Activated CD4-positive, alpha-beta T cell treated with anti-CD3 and anti-CD28 coated beads for 4 hours (primary cell): Measurements from ENCODE around the gene ZBTB7C.

ENCODE experiments used
- DNase-seq, 2 donors: peaks; one replicate each; pipeline ENCODE4 v3.0.0-alpha.2; 2020

The ZBTB7C gene

GRCh38 chr18:48244530-48244929 is 164.7 kb downstream of the ZBTB7C start:
- no peak for DNase-seq

GRCh38 chr18:48238636-48239035 is 170.5 kb downstream of the ZBTB7C start:
- DNase-seq: no peak

- DNase-seq: no peak
These were observed 171.0 kb downstream of the ZBTB7C start for GRCh38 chr18:48238206-48238605.

GRCh38 chr18:48236822-48237221 is 172.4 kb downstream of the ZBTB7C start:
- no peak for DNase-seq

- no peak for DNase-seq
These were observed 178.6 kb downstream of the ZBTB7C start for GRCh38 chr18:48230467-48231113.

- no peak for DNase-seq
These were observed 179.6 kb downstream of the ZBTB7C start for GRCh38 chr18:48229552-48229981.

- DNase-seq: no peak
These were observed 180.3 kb downstream of the ZBTB7C start for GRCh38 chr18:48228841-48229240.

GRCh38 chr18:48228301-48228715 is 180.9 kb downstream of the ZBTB7C start:
- no peak for DNase-seq

GRCh38 chr18:48227206-48227605 is 182.0 kb downstream of the ZBTB7C start:
- DNase-seq: no peak

GRCh38 chr18:48226401-48226800 is 182.8 kb downstream of the ZBTB7C start:
- DNase-seq: no peak

- DNase-seq: no peak
These were observed 187.1 kb downstream of the ZBTB7C start for GRCh38 chr18:48222118-48222517.

GRCh38 chr18:48219810-48220499 is 189.2 kb downstream of the ZBTB7C start:
- DNase-seq: no peak

GRCh38 chr18:48219037-48219809 is 190.0 kb downstream of the ZBTB7C start:
- no peak for DNase-seq

- no peak for DNase-seq
These were observed 190.7 kb downstream of the ZBTB7C start for GRCh38 chr18:48218285-48219022.

- DNase-seq: no peak
These were observed 191.6 kb downstream of the ZBTB7C start for GRCh38 chr18:48217258-48218250.

GRCh38 chr18:48216639-48217257 is 192.4 kb downstream of the ZBTB7C start:
- DNase-seq: no peak

GRCh38 chr18:48215876-48216638 is 193.1 kb downstream of the ZBTB7C start:
- no peak for DNase-seq

- no peak for DNase-seq
These were observed 195.4 kb downstream of the ZBTB7C start for GRCh38 chr18:48213791-48214190.

GRCh38 chr18:48208432-48209140 is 200.6 kb downstream of the ZBTB7C start:
- DNase-seq: no peak

- no peak for DNase-seq
These were observed 201.4 kb downstream of the ZBTB7C start for GRCh38 chr18:48207733-48208132.
